Fibroblast of lung (primary cell): Measurements from ENCODE around the gene FAM13A.

Source experiments
- CTCF ChIP-seq, 2 donors: IDR thresholded peaks in 1 of 2; conservative IDR thresholded peaks in 1 of 2; 1 replicate in 1 of 2; 2 replicates in 1 of 2; pipeline ENCODE4 v1.5.1; 2011 to 2012; ENCODE audit warnings: low read length in 2 of 2, control low read depth in 1 of 2, inconsistent platforms in 1 of 2, low read depth in 1 of 2, mild to moderate bottlenecking in 1 of 2
- EZH2 ChIP-seq: IDR thresholded peaks from 2 replicates; pipeline ENCODE4 v1.5.1; 2012; ENCODE audit warnings: low read length, control low read depth, mild to moderate bottlenecking; ENCODE audit errors: missing control alignments

- TF ChIP-seq EZH2 (no peak), CTCF (conservative IDR thresholded peaks at IDR 0.05 in 1 of 2, IDR thresholded peaks at IDR 0.05 in 1 of 2; ENCODE audit: low read depth in 1 of 2, low read length in 2 of 2) (no peak)
Measured at GRCh38 chr4:88982757-88983156, 74.2 kb downstream of the FAM13A start.
